ENCODE results near the gene CDK14.

Gene CDK14

DNA sequence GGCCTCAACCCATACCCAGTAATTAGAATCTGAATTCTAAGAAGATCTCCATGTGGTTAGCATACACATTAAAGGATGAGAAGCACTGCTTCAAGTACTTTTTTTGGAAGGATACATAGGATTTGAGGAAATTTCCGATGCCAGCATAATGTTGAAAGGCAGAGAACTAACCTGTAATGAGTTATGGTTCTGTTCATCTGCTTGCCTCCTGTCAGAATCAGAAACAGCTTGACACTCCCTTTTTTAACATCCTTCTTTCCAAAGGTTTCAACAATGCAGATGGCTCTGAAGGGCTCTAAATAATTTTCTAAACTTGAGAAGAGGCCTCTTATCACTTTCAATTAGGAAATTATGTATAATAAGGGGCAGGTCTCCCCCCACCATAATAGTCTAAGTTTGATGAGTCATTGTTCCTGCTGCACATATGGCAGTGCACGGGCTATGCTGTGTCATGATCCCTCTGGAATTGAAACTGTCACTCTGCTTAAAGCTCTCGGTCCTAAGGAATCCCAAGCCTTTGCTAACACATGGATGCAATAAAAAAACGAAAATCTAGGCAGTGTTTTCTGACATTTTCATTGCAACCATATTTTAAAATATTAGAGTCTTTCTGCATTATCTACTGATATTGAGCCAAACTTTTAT lies 376.9 kb downstream of the CDK14 start:
- DNase-seq, result no peak

DNA sequence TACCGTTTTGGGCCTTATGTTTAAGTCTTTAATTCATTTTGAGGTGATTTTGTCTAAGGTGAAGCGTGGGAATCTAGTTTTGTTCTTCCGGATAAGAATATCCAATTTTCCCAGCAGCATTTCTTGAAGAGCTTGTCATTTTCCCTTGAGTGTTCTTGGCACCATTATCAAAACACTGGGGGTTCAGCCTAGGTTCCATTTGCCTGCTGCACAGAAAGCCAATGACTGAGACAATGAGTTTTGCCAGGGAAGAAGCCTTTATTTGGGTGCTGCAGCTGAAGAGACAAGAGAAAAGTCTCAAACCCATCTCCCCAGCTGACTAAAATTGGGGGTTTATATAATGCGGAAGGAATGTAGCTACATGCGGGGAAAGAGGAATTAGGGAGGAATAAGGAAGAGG lies 380.9 kb downstream of the CDK14 start:
- DNase-seq, result no peak

DNA sequence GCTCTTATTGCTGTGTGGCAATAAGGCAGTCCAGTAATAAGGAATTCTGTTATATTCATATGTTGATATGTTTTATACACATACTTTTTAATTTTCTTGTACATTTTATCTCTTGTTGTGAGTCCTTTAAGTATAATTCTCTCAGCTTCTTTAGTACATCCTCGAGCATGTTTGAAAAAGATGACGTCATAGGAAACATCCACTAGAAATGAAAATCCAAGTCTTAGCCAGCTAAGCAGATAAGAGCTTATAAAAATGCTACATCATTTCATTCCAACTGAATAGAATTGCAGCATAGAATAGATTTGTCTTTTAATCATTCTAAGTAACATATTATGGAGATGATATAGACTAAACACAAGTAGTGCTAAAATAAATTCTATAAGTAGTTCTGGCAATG lies 384.4 kb downstream of the CDK14 start:
- DNase-seq, result peak; percentile 24

DNA sequence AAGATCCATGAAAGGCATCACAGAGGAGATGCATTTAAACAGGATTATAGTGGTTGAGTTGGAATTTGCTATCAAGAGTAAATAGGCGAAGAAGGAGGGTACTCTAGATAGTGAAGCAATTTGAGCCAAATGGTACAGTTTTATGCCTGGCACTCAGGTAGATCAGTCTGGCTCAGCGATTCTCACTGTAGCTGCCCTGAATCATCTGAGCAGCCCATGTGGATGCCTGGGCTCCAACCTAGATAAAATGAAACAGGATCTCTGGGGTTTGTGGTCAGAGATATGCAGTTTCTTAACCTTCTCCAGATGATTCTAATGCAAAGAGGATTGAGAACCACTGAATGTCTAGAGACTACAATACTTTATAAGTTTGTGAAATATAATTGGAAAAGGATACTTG lies 386.1 kb downstream of the CDK14 start:
- no peak for DNase-seq

DNA sequence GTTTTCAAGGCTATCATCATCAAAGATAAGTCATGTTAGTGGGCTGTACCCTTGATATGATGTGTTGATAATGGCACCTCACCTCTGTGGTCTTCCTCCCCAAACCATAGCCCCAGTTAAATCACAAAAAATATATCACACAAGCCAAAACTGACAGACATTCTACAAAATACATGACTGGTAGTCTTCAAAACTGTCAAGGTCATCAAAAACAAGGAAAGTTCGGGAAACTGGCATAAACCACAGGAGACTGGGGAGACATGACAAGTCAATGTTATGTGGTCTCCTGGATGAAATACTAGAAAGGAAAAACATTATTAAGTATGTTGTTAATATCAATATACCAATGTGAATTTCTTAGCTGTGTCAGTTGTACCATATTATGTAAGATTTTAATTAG lies 388.6 kb downstream of the CDK14 start:
- no peak for DNase-seq

DNA sequence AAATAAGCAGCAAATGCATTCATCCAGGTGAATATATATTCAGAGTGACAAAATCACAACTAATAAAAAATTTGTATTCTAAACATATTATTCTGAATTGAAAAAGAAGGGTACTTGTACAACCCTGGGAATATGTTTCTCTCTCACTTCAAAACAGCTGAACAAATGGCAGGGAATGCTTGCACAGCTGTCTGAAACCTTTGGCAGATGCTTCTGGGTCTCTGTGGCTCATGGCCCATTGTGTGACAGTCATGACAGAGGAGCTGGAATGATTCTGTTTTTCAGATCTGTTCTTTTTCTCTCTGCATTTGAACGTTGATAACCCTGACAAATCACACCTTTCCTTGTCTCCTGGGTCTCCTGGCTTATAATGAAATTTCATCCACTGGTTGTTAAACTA lies 392.4 kb downstream of the CDK14 start:
- no peak for DNase-seq

DNA sequence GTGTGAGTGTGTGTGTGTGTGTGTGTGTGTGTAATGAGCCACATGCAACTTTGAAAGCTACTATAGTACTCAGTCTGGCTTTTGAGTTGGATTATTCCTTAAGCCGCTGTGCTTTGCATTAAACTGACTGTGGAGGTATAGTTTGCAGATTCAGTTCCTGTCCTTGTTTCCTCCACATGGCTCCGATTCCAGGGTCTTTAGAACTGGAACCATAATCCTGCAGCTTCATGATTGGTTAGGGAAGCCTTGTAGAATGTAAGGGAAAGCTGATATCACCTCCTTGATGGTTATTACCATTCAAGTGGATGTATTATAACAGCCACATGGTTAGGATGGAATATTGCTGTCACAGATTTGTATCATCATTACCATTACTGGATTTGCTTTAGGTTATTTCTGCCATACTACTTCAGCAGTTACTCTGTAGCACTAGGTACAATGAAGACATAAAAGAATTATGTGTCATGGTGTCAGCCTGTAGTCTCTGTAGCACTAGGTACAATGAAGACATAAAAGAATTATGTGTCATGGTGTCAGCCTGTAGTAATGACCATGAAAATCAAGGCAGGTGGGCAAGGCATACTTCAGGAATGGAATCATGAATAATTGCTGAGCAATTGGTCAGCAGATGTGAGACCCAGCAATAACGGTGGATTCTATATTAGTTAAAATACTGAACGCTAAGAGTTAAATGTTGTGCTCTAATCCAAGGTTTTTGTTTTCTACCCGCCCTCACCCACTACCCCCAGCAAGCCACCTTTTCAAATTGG lies 393.1 kb downstream of the CDK14 start:
- no peak for DNase-seq

DNA sequence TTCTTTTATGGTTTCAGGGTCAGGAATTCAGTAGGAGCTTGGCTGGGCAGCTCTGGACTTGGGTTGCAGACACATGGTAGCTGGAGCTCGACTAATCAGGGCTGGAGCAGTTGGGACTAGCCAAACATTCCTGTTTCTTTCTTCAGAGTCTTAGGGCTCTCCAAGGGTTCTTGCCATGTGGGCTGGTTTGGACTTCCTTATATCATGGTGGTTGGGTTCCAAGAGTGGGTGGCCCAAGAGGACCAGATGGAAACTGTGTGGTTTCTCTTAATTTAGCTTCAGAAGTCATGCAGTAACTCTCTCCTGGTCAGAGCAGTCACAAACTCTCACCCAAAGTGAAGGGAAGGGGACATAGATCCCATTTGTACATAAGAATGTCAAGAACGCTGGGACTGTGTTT lies 398.0 kb downstream of the CDK14 start:
- no peak for DNase-seq

DNA sequence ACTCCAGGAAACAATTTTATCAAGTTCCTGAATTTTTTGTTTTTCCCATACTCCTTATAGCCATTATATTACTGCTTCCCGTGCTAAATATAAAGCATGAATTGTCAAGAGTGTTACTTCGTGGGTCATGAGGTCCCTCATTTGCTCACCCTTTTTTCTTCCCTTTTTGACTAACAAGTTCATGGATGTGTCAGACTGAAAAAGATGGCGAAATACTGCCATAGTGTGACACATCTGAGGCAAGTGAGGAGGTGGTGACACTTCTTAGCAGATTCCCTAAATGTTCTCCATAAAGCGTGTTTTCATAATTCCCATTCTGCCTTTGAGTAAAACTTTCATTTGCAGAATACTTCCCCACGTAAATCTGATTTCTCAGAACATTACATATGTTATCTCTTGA lies 398.5 kb downstream of the CDK14 start:
- DNase-seq, result no peak

DNA sequence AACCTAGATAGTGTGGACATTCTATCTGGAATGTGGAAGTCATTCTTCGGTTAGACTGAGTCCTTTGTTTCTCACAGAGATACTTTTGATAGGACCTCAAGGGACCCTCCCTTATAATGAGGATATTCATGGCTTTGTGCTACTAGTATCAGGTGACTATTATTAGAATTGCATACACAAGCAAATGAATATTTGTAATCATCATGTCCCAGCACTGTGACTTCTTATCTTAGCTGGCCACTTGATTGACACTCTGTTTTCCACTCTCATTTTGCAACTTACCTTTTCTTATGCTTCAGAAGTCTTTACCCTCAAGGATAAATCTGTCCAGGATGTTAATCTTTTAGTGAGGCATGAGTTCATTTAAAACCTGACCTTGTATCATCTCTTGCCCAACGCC lies 399.9 kb downstream of the CDK14 start:
- DNase-seq, result no peak

DNA sequence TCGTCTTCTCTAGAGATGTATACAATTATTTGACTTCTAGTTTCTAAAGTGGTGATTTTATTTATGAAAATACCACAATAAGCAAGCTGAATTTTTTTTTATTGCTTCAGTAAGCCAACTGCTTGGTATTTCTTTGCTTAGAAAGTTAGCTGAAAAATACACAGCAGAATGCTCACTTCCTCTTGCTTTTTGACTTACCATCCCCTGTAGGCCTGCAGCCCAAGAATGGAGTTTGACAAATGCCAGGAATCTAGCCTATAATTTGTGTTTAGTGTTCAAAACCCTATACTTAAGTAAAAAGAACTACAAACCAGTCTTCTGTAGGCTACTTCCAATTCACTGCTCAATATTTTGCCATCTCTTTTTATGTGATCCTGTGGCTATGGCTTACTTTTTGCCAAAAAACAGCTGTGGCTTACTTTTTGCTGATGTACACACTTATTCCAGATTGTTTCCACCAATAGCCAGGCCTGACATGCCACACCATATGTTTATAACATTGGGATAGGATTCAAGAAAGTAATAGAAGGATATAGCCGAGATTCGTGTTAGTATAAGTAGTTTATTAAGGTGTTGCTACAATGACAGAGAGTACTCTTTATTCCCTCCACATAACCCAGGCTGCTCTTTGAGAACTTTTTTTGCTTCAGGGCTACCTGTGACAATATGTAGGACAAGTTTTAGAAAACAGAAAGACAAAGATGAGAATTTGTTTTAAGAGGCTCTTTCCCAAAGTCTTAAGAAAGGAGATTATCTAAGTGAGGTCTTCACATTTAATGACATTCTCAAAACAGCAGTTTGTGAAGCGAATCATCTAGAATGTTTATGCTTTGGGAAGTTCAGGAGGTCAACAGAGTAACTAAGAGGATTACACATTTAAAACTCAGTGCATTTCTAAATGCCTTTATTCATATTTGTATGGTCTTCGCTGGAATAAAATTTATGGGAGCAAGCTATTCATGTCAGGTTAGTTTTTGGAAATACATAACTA lies 404.2 kb downstream of the CDK14 start:
- peak; percentile 20 for DNase-seq

DNA sequence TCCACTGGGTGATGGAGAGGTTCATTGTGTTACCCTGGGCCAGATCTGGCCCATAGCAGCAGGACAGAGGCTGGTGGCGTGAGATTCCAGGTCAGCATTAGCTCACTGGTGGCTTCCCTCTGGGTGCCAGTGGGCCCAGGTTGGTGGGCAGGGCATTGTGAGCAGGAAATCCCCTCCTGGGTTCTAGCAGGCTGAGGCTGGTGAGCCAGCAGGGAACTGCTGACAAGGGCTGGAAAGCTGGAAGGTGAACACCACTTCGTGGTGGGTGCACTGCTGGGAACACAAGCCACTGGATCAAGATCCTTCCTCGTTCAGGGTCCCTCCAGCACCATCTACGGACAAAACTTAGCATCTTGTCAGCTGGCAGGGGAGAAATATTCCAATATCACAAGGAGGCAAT lies 408.9 kb downstream of the CDK14 start:
- DNase-seq, result no peak

DNA sequence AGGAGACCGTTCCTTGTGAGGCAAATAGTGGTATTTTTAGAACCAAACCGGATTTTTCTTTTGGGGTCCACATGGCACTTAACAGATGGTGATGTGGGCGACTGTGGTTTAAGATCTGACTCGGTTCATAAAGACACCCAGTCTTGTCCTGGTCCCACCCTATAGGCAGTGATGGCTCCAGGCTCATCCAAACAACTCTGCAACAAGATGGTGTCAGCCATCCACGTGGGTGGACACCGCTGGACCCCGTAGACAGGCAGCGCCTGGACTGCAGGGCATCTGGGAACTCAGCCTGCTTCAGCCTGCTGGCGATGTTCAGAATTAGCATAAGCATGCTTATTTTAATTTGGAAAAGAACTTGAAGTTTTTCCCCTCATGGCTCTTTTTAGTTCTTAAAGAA lies 409.7 kb downstream of the CDK14 start:
- DNase-seq, result no peak

DNA sequence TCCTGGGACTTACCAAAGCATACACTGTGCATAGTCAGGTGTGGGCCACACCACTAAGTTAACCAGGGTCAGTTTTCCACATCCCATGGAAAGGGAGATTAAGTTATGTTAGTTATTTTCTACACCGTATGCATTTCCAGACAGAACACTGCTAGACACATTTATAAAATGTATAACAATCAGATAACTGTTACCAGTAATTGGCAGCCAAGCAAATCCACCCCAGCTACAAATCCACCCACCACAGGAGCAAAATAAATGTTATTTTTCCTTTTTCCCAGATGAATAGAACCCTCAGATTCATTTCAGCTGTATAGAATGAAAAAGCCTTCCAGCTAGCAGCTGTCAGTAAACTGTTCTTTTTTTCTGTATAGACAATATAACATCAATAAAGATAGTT lies 411.2 kb downstream of the CDK14 start:
- DNase-seq, result no peak

DNA sequence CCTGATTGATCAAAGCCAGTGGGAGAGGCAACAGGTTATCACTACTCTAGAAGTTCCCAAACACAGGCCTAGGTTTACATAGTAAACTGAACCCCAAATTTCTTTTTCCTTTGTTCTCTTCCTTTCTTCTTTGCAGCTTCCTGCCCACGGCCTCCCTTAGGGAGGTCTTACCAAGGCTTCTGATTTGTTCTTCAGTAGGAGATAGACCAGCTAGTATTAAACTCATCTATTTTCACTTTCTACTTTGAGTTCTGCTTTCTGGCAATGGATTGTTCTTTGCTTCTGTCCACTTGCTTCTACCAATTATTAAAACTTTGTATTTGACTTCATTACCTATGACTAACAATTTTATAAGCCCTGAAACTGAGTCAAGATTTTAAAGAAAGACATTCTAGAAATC lies 417.0 kb downstream of the CDK14 start:
- DNase-seq, result no peak

DNA sequence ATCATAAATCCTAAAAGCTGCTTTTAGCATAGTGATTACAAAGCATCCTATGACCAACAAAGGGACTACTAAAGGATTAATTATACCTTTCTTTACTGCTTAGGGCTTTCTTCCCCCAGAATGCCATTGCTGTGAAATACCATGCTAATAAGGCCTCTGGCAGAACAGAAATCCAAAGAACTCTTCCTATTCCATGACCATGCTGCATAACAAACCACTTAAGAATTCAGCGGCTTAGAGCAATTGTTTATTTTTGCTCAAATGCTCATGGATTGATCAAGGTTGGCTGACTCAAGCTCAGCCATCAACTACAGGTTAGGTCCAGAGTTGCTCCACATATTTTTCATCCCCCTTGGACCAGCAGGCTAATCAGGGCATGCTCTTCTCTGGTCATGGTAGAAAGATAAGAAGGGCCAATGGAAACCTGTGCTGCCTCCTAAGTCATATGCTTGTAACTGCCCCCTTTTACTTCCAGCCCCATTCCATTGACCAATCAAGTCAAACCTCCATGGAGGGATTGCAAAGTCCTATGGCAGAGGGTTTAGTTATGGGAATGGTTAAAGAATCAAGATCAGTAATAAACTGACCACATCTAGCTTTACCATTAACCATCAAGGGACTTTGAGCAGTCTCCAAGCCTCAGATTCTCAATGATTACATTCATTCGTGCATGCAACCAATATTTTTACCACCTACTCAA lies 423.7 kb downstream of the CDK14 start:
- no peak for DNase-seq

DNA sequence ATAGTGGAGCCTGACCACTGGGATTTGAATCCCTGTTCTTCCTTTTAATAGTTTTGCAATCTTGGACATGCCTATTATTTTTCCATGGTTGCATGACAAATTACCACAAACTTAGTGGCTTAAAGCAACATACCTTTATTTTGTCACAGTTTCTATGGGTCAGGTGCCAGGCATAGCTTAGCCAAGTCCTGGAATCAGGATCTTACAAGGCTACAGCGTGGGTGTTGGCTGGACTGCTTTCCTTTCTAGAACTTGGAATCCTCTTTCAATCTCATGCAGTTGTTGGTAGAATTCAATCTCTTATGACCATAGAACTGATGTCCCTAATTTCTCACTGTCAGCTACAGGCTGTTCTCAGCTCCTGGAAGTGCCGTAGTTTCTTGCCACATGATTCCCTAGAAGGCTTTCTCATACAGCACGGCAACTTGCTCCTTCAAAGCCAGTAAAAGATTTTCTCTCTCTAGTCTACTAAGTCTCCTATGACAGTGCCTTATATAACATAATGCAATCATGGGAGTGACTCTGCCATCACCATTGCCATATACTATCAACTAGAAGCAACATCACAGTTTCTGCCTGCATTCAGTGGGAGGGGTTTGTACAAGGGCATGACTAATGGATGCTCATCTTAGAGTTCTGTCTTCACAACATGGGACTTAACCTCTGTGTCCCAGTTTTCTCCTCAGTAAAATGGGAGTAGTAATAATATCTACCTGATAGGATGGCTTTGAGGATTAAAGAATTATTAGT lies 424.7 kb downstream of the CDK14 start:
- no peak for DNase-seq

DNA sequence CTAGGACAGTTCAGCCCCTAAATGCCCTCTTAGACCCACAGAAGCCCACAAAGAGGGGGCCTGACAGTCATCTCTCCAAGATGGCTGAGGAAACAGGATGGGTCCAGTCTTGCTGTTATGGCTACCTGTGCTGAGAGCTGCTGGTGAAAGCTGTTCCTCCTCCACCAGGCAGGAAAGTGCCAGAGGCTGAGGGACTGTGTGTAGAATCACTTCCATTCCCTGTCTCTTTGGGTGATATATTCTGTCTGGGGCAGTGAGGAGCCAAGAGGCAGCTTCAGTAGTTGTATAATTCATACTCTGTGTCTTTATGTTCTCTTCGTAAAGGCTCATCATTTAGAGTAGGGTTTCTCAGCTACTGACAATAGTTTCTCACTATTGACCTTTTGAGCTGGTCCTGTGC lies 425.8 kb downstream of the CDK14 start:
- no peak for DNase-seq

DNA sequence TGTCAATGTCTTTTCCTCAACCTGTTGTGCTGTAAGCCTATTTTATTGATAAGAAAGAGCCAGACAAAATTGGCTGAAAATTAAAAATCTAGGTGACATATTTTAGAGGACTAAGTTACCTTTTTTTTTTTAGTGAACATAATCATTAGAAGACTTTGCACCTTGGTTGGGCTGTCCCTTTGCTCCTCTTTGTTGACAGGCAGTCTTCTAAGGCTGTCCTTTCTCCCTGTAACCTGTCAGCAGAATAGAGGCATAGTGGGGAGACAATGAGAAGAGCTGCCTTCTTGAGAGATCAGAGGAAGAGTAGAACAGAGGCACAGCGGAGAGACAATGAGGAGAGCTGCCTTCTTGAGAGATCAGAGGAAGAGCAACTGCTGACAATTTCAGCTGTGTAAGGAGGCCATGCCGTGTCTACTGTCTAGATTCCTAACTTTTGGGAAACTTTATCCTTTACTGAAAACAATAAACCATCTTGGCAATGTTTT lies 429.8 kb downstream of the CDK14 start:
- no peak for DNase-seq

DNA sequence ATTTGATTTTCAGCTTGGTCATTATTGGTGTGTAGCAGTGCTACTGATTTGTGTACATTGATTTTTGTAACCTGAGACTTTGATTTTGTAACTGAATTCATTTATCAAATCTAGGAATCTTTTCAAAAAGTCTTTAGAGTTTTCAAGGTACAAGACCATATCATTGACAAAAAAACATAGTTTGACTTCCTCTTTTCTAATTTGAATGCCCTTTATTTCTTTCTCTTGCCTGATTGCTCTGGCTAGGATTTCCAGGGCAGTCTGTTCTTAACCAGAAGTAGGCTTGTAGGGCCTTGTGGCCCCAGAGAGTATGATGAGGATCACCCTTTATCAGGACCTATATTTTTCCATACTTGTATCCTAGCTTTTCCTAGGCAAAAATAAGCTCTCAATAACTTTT lies 433.6 kb downstream of the CDK14 start:
- no peak for DNase-seq

DNA sequence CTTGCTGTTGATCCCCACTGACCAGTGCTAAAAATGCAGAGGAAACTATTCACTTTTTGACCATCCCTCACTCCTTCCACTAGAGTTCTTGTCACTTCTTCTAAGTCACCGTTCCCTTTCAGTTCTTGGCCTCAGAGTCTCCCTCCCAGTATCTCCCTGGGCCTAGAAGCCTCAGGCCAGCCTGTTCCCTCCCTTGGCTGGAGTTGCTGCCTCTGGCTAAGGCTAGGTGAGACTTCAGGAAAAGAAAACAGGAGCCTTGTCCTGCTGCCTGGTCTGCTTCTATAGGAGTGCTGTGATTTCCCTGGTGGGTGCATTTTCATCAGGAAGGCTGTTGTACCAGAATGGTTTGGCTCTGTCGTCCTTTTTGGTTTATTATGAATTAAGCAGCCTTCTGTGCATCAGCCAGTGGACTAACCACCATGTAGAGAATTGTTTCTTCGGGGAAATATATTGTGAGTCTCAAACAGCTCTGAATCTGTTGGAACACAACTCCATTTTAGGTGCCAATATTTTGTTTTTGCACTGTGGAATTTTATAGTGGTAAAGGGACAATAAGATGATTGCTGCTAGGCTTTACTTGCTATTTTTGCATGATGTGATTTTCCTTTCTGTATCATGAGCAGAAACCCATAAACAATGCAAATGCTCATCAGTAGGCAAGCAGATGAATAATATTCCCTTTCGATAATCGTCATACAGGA lies 434.7 kb downstream of the CDK14 start:
- no peak for DNase-seq

Measured in NCI-H226 (cell line).